ENCODE measurements around the gene TOM1L1. TPM values are rescaled to one million over a fixed set of nuclear protein-coding genes. Genes with fewer than 3 reads are reported as not detected.

TOM1L1 gene
- total RNA-seq, 1 experiment from 2014 or later, result 55.4 TPM

DNA sequence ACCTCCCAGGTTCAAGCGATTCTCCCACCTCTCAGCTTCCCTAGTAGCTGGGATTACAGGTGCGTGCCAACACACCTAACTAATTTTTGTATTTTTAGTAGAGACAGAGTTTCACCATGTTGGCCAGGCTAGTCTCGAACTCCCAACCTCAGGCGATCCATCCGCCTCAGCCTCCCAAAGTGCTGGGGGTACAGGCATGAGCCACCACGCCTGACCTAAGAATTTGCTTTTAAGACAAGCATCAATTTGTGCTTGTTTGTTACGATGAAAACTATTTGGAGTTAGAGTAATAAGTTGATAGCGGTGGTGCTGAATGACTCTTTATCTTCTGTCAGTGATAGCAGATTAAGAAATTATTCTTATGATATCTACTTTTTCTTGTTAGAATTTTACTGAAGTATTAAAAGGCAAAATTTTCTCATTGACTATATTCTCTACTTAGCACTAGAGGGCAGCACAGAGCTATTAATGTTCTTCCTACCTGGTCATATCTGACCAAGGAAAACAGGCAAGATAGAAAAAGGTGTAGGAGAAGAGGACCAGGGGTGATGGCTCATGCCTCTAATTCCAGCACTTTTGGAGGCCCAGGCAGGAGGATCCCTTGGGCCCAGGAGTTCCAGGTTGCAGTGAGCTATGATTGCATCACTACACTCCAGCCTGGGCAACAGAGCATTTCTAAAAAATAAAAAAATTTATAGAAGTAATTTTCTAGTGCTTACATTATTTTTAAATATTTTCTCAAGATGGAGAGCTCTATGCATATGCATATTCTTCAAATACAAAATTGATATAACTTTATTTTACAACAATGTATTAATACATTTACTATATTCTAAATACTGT, 92.4 kb downstream of the TOM1L1 start:
- Histone ChIP-seq H3K36me3 (ENCODE audit: insufficient read depth, low read length, poor library complexity, severe bottlenecking) (no peaks in the 10 kb centered on the region), H3K27me3 (replicated peaks; ENCODE audit: insufficient read depth, low read depth, low read length, poor library complexity) (no peaks in the 10 kb centered on the region), H3K27ac (ENCODE audit: low read depth, low read length, poor library complexity, severe bottlenecking) (no peak overlapping the region), H3K4me3 (ENCODE audit: low read depth, low read length, poor library complexity, severe bottlenecking) (no peak overlapping the region), H3K4me1 (ENCODE audit: insufficient read depth, low read length, poor library complexity, severe bottlenecking) (no peaks in the 10 kb centered on the region), H3K9me3 (ENCODE audit: low read depth, low read length, poor library complexity, severe bottlenecking) (no peaks in the 10 kb centered on the region)
- DNase-seq (ENCODE audit: low spot score), result peak; percentile 74
- intact Hi-C loops (cut with micrococcal nuclease; ENCODE audit: unreplicated experiment), result loop anchor here (1.0 to 5.0 kb wide), 4 partner anchors 215 to 519 kb away; partner anchors contain the start of gene SMIM36
- CTCF ChIA-PET, result interaction anchor here (0.6 to 1.5 kb wide), 6 partner anchors 14 to 534 kb away, joined by 3 to 10 read pairs (median 5); no protein-coding TSS in a partner anchor
- BruUV-seq (replicated peaks), result no TSS peak
- TF ChIP-seq, protein P1, sequence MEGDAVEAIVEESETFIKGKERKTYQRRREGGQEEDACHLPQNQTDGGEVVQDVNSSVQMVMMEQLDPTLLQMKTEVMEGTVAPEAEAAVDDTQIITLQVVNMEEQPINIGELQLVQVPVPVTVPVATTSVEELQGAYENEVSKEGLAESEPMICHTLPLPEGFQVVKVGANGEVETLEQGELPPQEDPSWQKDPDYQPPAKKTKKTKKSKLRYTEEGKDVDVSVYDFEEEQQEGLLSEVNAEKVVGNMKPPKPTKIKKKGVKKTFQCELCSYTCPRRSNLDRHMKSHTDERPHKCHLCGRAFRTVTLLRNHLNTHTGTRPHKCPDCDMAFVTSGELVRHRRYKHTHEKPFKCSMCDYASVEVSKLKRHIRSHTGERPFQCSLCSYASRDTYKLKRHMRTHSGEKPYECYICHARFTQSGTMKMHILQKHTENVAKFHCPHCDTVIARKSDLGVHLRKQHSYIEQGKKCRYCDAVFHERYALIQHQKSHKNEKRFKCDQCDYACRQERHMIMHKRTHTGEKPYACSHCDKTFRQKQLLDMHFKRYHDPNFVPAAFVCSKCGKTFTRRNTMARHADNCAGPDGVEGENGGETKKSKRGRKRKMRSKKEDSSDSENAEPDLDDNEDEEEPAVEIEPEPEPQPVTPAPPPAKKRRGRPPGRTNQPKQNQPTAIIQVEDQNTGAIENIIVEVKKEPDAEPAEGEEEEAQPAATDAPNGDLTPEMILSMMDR (conservative IDR thresholded peaks at IDR 0.05; ENCODE audit: low read depth, low read length), result peak; percentile 80
- TF ChIP-seq EZH2 (IDR thresholded peaks at IDR 0.05; ENCODE audit: borderline replicate concordance, low read depth, low read length, poor library complexity, severe bottlenecking), result no peak
- POLR2A ChIA-PET (ENCODE audit: low non-redundant PET), result interaction anchor here (0.6 to 0.7 kb wide), 2 partner anchors 10 to 331 kb away, joined by 3 to 6 read pairs; no protein-coding TSS in a partner anchor

DNA sequence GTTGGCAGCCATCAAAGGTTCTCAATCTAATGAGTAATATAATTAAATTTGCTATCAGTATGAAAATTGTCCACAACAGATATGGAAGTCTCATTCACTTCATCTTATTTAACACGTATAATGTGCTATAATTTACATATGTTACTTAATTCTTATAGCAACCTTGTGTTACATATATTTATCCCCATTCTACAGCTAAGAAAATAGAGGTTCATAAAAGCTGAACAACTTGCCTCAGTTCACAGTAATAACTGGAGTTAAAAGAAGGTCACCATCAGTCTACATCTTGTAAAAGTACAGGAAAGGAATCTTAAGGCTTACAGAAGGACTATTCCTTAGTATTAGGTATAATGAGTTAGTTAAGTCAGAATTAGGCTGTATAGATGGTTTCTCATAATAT, 95.8 kb downstream of the TOM1L1 start:
- DNase-seq (ENCODE audit: low spot score), result no peak
- POLR2A ChIA-PET (ENCODE audit: low non-redundant PET), result no interaction called here
- no peaks in the 10 kb centered on the region for H3K9me3 ChIP-seq (ENCODE audit: low read depth, low read length, poor library complexity, severe bottlenecking)
- CTCF ChIA-PET, result no interaction called here
- TF ChIP-seq, protein P1 (conservative IDR thresholded peaks at IDR 0.05; ENCODE audit: low read depth, low read length), result no peak
- no peak for TF ChIP-seq EZH2 (IDR thresholded peaks at IDR 0.05; ENCODE audit: borderline replicate concordance, low read depth, low read length, poor library complexity, severe bottlenecking)
- H3K36me3 ChIP-seq (ENCODE audit: insufficient read depth, low read length, poor library complexity, severe bottlenecking), result peaks cover 4% of the 10 kb centered on the region
- no TSS peak for BruUV-seq (replicated peaks)
- H3K4me3 ChIP-seq (ENCODE audit: low read depth, low read length, poor library complexity, severe bottlenecking), result no peak overlapping the region
- intact Hi-C loops (cut with micrococcal nuclease; ENCODE audit: unreplicated experiment), result no loop called here
- no peaks in the 10 kb centered on the region for H3K27me3 ChIP-seq (replicated peaks; ENCODE audit: insufficient read depth, low read depth, low read length, poor library complexity)
- no peak overlapping the region for H3K27ac ChIP-seq (ENCODE audit: low read depth, low read length, poor library complexity, severe bottlenecking)
- no peaks in the 10 kb centered on the region for H3K4me1 ChIP-seq (ENCODE audit: insufficient read depth, low read length, poor library complexity, severe bottlenecking)

DNA sequence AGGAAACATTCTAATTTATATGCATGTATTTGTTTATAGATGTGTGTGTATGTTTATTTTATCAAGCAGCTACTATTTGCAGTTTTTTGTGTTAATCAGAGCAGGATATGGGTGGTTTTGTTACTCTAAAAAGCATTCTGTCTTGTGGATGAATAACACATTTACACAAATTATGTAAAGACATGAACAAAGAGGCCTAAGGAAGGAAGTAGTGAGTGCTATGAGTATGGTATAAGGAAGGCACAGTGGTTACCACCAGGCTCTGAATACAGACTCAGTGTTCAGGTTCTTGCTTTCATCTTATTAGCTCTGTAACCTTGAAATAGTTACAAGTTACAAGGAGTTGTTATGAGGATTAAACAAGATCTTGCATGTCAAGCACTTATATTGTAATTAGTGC, 101.8 kb downstream of the TOM1L1 start:
- no peak overlapping the region for H3K27ac ChIP-seq (ENCODE audit: low read depth, low read length, poor library complexity, severe bottlenecking)
- CTCF ChIA-PET, result no interaction called here
- TF ChIP-seq, protein P1 (conservative IDR thresholded peaks at IDR 0.05; ENCODE audit: low read depth, low read length), result no peak
- POLR2A ChIA-PET (ENCODE audit: low non-redundant PET), result interaction anchor here (0.6 kb wide), 1 partner anchor 10 kb away, joined by 3 read pairs; no protein-coding TSS in a partner anchor
- no peaks in the 10 kb centered on the region for H3K4me1 ChIP-seq (ENCODE audit: insufficient read depth, low read length, poor library complexity, severe bottlenecking)
- intact Hi-C loops (cut with micrococcal nuclease; ENCODE audit: unreplicated experiment), result no loop called here
- peaks cover 4% of the 10 kb centered on the region for H3K36me3 ChIP-seq (ENCODE audit: insufficient read depth, low read length, poor library complexity, severe bottlenecking)
- H3K27me3 ChIP-seq (replicated peaks; ENCODE audit: insufficient read depth, low read depth, low read length, poor library complexity), result no peaks in the 10 kb centered on the region
- no peak overlapping the region for H3K4me3 ChIP-seq (ENCODE audit: low read depth, low read length, poor library complexity, severe bottlenecking)
- no TSS peak for BruUV-seq (replicated peaks)
- no peak for DNase-seq (ENCODE audit: low spot score)
- no peaks in the 10 kb centered on the region for H3K9me3 ChIP-seq (ENCODE audit: low read depth, low read length, poor library complexity, severe bottlenecking)

Measured in A673 (cell line).